PFSK-1 (cell line): Measurements from ENCODE around the gene RAD23B.

Source experiments
- FOXP2 ChIP-seq: optimal IDR thresholded peaks from 2 replicates; pipeline ENCODE3; 2011; ENCODE audit warnings: borderline replicate concordance, control low read depth, inconsistent platforms; ENCODE audit not compliant: insufficient read depth; ENCODE audit errors: extremely low read length, extremely low read depth
- POLR2AphosphoS5 ChIP-seq: IDR thresholded peaks from 2 replicates; pipeline ENCODE4 v1.6.1; 2012; ENCODE audit warnings: low read depth, mild to moderate bottlenecking, control low read depth, low read length, moderate library complexity
- TAF1 ChIP-seq: IDR thresholded peaks from 2 replicates; pipeline ENCODE4 v1.6.1; 2012; ENCODE audit warnings: low read length, control low read depth, borderline replicate concordance; ENCODE audit not compliant: insufficient read depth
- TF ChIP-seq, protein P1 (sequence below), 2 experiments: IDR thresholded peaks; 2 replicates each; pipeline versions ENCODE4 v1.6.1 to v1.8.0; 2011 to 2012; ENCODE audit warnings: low read depth in 2 of 2, low read length in 2 of 2, control low read depth in 1 of 2, inconsistent platforms in 1 of 2, mild to moderate bottlenecking in 1 of 2, moderate library complexity in 1 of 2; ENCODE audit not compliant: insufficient read depth in 1 of 2

DNA sequence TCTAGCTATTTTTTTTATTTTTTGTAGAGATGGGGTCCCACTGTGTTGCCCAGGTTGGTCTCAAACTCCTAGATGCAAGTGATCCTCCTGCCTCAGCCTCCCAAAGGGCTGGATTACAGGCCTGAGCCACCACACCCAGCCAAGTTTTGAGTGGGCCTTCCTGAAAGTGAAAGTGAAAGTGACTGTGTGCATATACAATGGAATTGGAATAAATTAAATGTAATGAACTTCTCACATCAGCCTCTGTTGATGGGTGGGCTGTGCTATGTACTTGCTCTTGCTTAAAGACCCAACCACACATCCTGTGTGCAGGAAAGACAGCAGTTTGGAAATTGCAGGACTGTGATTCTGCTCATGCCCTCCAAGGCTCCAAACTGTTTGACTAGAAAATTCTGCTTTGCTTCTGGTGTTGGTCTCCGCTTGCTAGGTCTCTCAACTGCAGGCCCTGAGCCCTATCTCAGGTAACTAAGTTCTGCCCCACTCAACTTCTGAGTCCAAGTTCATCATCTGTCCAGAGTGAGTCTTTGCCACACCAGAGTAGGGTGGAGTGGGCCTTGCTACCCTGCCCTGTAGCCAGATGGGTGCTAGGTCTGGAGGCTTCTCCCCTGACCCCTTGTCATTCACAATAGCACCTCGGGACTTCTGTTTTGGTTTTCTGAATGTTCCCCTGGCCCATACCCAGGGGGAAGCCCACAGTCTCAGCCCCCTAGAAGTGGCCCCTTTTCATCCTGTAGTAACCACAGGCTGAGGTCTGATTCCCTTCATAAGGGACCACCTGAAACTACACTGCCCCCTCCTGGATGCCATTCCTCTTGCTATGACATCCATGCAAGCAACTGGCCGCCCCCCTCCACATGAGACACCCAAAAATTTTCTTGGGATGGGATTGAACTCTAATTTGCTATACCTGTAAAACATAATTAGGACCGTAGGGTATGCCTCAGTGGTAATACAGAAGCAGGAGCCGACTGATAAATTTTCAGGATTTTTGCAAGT is 36.5 kb upstream of the RAD23B start:
- TF ChIP-seq, protein P1, sequence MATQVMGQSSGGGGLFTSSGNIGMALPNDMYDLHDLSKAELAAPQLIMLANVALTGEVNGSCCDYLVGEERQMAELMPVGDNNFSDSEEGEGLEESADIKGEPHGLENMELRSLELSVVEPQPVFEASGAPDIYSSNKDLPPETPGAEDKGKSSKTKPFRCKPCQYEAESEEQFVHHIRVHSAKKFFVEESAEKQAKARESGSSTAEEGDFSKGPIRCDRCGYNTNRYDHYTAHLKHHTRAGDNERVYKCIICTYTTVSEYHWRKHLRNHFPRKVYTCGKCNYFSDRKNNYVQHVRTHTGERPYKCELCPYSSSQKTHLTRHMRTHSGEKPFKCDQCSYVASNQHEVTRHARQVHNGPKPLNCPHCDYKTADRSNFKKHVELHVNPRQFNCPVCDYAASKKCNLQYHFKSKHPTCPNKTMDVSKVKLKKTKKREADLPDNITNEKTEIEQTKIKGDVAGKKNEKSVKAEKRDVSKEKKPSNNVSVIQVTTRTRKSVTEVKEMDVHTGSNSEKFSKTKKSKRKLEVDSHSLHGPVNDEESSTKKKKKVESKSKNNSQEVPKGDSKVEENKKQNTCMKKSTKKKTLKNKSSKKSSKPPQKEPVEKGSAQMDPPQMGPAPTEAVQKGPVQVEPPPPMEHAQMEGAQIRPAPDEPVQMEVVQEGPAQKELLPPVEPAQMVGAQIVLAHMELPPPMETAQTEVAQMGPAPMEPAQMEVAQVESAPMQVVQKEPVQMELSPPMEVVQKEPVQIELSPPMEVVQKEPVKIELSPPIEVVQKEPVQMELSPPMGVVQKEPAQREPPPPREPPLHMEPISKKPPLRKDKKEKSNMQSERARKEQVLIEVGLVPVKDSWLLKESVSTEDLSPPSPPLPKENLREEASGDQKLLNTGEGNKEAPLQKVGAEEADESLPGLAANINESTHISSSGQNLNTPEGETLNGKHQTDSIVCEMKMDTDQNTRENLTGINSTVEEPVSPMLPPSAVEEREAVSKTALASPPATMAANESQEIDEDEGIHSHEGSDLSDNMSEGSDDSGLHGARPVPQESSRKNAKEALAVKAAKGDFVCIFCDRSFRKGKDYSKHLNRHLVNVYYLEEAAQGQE (IDR thresholded peaks at IDR 0.05; ENCODE audit: insufficient read depth in 1 of 2, low read depth in 2 of 2, low read length in 2 of 2), result no peak
- TF ChIP-seq POLR2AphosphoS5, result no peak
- TF ChIP-seq TAF1, result no peak
- no peak for TF ChIP-seq FOXP2
